NCI-H187 treated with DMSO at 0.1 percent for 48 hours (cell line): ENCODE results near the gene TRAPPC6A.

ENCODE experiments used
- DNase-seq: peaks from one replicate; lab custom pipeline; 2025; lab: John Stamatoyannopoulos, UW

Gene TRAPPC6A

DNA sequence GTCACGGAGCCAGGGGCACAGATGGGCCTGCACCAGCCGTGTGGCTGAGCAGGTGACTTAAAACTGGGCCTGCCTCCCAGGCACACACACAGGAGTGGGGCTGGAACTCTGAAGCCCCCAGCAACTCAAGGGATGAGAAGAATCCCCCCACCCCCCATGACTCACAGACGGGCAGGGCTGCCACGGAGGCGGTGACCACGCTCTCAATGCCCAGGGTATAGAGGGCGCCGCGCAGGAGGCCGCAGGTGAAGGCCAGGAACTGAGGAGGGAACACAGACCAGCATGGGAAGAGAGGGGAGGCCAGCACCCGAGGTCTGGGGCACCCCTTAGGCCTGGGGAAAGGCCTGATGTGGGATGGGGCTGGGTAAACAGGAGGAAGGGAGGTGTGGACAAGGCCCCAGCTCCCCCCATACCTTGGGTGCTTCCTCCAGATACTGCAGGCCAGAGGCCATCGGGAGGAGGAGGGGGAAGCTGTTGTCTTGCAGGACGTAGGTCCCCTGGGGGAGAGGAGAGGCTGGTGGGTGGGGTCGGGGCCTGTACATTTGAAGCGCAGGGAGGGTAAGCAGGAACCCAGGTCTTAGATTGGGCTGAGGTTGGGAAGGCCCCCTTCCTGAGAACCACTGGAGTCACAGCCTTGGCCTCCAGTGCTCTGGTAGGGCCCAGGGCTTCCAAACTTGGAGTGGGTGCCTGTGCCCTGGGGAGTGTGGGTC is 14.1 kb downstream of the TRAPPC6A start:
- no peak for DNase-seq

GRCh38 chr19:45163156-45163555 is 14.9 kb downstream of the TRAPPC6A start:
- DNase-seq, result no peak

GRCh38 chr19:45162608-45163143 is 15.4 kb downstream of the TRAPPC6A start:
- no peak for DNase-seq

DNA sequence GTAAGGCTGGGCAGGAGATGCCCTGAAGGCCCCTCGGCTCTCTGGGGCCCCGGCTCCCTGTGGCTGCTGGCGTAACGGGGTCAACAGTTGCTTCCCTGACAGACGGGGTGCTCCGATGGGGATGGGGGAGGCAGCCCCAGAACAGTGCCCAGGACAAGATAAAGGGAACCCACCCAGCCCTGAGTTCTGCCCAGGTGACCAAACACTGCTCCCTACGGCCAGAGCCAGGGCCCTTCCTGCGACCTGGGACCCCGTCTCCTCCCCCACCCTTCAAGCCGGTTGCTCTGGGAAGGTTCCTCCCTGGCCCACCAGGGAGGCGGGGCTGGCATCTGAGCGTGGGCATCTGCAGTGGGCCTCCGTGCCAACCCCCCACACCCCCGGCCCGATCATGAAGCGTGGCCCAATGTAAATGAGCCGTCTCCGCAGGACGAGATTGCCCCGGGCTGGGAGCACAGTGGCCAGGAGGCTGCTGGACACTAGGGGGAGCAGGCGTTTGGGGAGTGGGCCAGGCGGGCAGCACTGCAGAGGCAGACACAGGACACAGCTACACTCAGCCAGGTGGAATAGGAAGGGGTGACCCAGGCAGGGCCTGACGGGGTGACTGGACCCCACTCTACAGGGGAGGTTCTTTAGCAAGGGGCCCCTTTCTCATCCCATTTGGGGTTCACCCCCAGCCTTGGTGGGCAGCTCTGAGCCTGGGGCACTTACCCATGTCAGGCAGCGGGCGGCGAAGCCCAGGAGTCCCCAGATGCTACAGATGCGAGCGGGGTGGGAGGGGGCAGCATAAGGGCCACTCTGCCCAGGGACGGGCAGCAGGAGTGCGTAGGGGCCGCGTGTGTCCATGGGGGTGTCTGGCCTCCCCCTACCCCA is 16.1 kb downstream of the TRAPPC6A start:
- DNase-seq, result no peak

DNA sequence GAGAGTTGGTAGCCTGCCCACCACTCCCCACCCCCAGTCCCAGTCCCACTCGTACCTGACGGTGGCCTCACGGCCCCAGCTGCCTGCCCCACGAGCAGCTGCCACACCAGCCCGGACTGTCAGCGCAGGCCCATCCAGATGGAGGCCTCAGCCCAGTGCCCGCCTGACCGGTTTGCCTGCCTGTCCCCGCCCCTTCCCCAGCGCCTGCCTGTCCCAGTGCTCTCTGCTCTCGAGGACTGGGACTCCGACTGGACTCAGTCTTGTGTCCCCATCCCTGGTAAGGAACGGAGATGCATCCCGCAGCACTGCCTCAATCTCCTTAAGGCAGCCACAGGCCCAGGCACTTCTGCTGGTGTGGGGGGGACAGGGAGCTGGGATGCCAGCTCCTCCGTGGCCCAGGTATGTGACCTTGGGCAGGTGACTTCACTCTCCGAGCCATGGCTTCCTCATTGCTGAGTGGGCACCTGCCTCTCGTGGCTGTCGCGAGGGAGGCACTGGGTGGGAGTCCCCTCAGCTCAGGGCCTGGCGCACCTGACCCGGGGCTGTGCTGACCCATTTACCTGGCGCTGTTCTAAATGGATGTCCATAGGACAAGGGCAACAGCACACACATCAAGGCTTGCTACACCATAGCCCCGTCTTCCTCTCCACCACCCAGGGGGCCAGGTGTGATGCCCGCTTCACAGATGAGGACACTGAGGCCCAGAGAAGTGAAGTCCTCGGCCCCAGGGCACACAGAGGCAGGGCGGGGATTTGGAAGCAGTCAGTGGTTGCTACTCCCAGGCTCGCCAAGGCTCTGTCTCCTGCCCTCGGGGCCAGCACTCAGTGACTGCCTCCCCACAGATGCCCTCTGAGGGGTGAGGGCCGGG is 16.9 kb downstream of the TRAPPC6A start, which contains the start of gene NKPD1:
Gene NKPD1, minus strand, starts transcription at position 113 of the 868 bp plus-strand sequence. CDS start 832 bp downstream, outside the sequence.
- no peak for DNase-seq

DNA sequence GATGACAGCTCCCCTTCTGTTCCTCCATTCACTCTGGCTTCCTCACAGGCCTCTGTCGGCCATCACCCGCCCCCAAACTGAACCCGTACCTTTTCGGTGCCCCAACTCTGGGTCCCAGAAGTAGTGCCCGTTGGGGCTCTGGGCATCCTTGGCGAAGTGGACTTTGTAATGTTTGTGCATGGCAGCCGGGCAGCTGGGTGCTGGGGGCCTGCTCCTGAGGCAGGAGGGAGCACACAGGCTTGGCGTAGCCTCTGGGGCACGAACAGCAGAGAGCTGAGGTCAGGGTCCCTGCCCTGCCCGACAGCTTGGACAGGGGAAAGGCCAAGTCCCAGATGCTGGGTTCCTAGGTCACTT is 18.1 kb downstream of the TRAPPC6A start:
- DNase-seq, result no peak

DNA sequence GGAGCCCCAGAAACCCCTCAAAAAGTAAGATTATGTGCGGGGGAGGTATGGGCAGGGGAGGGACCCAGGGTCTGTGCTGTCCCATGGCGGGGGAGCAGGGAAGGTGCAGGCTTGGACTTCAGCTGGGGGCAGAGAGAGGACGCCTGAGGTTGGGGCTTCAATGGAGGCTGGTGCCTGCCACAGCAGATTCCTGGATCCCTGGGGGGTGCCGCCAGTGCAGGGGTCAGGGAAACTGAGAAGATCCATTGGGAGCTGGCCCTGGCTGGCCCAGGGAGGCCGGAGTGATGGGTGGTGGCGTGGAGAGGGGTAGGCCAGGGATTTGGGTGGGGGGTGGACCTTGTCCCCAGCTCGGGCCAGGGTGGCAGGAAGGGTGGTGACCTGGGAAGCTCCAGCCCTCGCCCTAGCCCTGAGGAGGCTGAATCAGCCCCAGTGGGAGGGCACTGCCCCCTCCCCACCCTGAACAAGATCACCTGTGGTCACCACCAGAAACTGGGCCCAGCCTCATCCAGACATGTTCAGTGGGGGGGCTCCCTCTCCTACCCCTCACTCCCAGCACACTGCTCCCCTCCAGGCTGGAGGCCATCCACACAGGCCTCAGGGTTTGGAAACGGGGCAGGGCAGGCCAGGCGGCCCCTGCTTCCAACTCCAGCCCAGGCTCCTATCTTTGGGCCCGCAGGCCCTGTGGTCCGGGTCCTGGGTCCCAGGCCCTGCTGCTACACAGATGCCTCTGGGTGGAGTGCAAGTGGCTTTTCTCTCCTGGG is 18.6 kb downstream of the TRAPPC6A start:
- DNase-seq, result no peak

DNA sequence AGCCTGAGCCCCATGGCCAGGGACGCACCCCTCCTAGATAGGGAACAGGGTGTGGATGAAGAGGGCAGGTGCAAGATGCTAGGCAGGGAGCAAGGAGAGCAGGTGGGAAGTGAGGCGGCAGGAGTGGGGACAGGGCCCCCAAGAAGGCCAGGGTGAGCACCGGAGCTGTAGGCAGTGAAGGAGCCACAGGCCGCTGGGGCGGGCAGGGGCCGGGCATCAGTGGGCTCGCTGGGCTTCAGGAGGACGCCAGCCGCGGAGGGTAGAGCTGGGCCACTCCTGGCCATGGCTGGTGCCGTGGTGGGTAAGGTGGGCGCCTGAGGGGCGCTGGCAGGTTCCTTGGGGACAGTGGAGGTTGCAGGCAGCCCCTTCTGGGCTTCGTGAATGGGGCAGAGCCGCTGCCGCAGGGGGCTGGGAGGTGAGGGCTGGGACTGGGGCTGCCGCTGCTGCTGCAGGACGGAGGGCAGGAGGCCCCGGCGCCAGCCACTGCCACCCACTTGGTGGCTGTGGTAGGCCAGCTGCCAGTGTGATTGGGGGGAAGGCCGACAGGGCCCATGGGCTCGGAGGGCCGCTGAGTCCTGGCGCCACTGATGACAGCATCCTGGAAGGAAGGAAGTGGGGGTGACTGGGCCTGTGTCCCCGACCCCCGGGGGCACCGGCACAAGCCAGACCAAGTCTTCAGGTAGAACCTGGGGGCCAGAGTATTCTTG is 19.4 kb downstream of the TRAPPC6A start:
- no peak for DNase-seq

GRCh38 chr19:45156751-45157150 is 21.3 kb downstream of the TRAPPC6A start:
- no peak for DNase-seq

GRCh38 chr19:45156011-45156630 is 21.9 kb downstream of the TRAPPC6A start:
- no peak for DNase-seq

DNA sequence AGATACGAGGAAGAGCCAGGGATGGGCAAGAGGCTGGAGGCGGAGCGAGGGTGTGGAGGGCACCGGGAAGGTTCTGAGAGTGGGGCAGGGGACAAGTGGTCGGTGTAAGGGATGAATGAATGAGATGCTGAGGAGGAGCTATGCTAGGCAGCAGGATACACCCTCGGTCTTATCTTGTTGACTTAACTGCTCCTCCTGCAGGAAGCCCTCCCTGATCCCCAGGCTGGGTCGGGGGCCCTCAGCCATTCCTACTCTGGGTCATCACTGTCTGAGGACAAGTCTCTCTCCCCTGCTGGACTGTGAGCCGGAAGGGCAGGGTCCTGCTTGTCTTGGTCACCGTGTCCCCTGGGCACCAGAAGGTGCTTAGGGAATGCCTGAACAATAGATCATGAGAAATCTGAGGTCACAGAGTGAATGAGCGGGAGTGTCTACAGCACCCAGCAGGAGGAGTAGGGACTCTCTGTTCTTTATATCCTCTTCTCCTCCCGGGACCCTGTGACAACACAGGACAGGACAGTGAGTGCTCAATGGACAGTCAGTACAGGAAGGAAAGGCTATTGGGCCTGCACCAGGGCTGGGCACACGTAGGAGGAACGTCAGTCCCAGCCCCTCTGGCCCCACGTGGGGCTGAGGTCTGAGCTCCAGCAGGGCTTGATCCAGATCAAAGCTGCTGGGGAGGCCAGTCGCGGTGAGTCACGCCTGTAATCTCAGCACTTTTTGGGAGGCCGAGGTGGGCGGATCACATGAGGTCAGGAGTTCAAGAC is 23.8 kb downstream of the TRAPPC6A start:
- DNase-seq, result no peak

DNA sequence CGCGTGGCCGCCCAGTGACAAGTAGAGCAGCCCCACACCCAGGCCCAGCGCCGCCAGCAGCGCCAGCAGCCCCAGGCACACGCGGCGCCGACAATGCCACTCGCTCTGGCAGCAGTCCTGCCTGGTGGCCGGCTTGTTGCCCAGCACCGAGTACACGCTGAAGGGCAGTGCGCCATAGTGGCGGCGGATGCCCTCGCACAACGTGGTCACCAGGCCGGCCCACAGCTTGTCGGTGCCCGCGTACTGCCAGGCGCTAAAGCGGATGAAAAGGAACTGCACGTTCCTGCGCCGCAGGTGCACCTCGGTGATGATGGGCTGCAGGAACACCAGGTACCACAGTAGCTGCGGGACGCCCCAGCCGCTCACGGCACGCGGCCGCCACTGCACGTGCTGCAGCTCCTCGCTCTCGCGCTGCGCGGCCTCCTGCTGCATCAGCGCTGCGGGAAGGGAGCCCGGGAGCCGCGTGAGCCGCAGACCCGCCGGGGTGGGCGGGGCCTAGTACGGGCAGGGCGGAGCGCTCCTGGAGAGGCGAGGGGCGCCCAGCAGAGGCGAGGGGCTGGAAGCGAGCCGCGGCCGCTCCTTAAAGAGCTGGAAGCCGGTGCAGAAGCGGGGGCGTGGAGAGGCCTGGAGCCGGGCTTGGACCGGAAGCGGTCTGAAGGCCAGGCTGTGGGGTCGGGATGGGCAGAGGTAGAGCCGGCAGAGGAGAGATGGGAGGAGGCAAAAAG is 24.5 kb downstream of the TRAPPC6A start:
- DNase-seq, result no peak

GRCh38 chr19:45152504-45153338 is 25.3 kb downstream of the TRAPPC6A start:
- no peak for DNase-seq

- no peak for DNase-seq
Measured at GRCh38 chr19:45151821-45152503, 26.1 kb downstream of the TRAPPC6A start.

GRCh38 chr19:45151320-45151719 is 26.7 kb downstream of the TRAPPC6A start:
- DNase-seq, result no peak

DNA sequence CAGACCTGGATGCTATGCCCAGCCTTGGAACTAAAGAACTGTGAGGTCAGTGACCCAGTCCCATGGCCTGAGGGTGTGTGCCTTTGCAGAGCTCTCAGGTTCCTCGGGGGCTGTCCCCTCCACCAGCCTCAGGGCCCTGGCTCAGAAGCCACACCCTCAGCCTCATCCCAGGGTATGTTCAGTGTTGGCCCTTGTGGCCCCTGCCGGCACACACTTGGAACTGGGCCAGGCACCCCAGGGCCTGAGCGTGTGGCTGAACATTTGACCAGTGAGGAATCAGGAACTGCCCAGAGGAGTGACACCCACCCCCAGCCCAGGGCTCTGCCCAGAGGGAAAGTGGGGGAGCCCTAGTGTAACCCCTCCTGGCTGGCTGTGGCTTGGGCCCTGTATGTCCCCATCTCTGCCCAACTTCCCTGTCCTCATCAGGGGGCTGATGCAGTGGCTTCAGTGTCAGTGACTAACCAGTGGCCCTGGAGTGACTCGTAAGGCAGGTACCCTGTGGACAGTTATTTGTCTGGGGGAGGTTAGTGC is 27.2 kb downstream of the TRAPPC6A start:
- no peak for DNase-seq

GRCh38 chr19:45150180-45150579 is 27.9 kb downstream of the TRAPPC6A start:
- no peak for DNase-seq
